Right kidney (tissue), 9 donors: ENCODE measurements around the gene TMEM89.

ENCODE experiments used
- DNase-seq: peaks from one replicate; pipeline ENCODE4 v3.0.0-alpha.2; 2016
- long read RNA-seq, 8 donors: transcript quantifications; one replicate each; lab custom pipeline, GENCODE V29; 2026

TMEM89 gene, protein sequence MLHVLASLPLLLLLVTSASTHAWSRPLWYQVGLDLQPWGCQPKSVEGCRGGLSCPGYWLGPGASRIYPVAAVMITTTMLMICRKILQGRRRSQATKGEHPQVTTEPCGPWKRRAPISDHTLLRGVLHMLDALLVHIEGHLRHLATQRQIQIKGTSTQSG
- long read RNA-seq, donor 1 = 0 reads
- long read RNA-seq, donor 2 = 0 reads
- long read RNA-seq, donor 3 = 0 reads
- long read RNA-seq, donor 4 = 0 reads
- long read RNA-seq, donor 5 = 0 reads
- long read RNA-seq, donor 6 = 0 reads
- long read RNA-seq, donor 7 = 0 reads
- long read RNA-seq, donor 8 = 0 reads

DNA sequence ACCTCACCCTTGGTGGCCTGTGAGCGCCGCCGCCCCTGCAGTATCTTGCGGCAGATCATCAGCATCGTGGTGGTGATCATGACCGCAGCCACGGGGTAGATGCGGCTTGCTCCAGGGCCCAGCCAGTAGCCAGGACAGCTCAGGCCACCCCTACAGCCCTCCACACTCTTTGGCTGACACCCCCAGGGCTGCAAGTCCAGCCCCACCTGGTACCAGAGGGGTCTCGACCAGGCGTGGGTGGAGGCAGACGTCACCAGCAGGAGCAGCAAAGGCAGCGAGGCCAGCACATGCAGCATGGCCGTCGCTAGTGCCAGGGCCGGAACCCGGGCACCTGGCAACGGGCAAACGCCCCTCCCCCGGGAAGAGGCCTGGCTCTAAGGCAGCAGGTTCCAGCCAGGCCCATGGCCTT lies at the start of gene TMEM89:
TSS of gene TMEM89 (minus strand) at position 309 of the 409 bp plus-strand sequence. CDS start at position 296, 13 bp downstream.
- DNase-seq = no peak

DNA sequence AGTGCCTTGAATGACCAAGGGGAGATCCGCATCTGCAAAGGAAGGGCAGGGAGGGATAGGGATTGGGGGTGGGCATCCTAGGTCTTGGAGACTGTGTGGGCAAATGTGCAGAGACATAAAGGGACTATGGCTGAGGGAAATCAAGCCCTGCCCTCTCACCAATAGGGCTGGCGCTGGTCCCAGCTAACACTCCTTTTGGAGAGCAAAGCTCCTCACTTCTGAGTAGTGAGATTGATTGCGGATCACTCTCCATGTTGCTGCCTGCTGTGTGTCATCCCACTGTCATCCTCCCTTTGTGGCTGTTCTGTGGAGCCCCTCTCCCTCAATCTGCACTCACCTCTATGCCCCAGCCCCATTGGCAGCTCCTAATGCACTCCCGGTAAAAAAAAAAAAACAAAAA lies 43.4 kb upstream of the TMEM89 start:
- no peak for DNase-seq

DNA sequence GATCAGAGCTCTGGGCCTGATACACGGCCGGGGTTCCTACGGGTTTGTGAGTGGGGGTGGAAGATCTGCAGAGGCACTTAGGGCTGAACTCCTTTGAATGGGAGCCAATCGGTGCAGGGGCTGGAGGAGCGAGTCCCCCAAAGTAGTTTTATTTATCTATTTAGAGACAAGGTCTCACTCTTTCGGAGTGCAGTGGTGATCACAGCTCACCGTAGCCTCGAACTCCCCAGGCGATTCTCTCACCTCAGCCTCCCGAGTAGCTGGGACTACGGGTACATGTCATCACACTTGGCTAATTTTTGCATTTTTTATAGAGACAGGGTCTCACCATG lies 42.7 kb upstream of the TMEM89 start:
- DNase-seq = no peak

DNA sequence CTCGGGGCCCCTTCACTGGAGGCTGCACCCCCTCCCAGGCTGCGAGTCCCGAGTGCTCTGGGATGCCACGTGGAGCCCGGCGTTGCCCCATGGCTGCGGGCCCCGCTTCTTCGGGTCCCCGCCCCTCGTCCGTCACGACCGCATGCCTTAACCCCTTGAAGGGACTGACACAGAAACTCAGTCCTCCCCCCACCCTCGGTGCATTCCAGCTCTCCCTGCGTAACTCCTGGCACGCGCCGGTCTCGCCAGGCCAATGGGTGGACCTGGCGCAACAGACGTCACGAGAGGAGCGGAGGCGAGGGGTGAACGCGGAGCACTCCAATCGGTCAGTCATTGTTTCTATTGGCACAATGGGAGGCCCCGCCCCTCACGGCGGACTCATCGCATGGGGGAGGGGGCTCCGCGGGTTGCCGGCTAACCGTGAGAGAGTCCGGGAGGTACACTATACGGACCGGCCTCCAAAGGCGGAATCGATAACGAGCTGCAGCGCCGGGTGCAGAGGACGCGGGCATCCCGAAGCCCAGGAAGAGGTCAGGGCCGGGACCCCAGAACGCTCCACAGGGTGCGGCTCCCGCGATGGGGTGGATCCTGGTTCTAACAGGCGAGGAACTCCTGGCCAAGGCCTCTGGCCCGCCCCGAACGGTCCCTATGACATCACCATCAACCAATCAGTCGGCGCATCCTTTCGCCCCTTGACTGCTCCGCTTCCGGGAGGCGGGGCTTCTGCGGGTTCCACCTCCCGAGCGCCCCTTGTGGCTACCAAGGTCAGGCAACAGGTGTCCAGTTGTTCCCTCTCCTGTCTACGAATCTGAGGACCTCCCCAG lies 42.1 kb upstream of the TMEM89 start:
- DNase-seq = peak; percentile 94

DNA sequence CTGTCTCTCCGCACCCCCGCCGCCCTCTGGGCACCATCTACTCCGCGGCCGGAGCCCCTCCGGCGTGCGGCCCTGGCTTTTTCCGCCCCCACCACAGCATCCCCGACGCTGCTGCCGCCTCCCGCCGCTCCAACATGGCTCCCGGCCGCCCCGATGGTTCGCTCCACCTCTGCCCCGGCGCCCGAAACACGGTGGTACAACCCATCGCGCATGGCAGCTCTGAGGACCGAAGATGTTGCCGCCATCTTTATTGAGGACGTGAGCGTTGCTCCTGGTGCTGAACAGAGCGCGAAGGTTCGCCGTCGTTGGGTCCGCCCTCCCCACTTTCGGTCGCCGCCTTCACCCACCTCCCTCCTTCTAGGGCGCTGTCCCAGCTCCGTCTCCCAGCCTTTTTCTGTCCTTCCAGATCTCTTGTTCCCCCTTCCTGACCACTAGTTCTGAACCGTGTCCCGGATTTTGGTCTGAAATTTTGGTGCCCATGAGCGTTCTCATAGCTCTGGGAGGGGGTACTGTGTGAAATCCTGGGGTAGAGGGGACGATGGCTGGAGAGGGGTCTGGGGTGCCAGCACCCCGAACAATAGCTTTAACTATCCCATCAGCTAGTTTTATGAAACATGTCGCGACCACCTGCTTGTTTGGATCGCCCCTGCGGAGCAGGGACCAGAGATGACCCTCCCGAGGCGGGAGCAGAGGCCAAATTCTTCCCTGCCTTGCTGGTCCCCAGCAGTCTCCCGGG lies 41.4 kb upstream of the TMEM89 start, which contains the start of gene CELSR3:
TSS of gene CELSR3 (minus strand) at position 134 of the 736 bp plus-strand sequence. CDS start 252 bp downstream, outside the sequence.
- peak; percentile 76 for DNase-seq

DNA sequence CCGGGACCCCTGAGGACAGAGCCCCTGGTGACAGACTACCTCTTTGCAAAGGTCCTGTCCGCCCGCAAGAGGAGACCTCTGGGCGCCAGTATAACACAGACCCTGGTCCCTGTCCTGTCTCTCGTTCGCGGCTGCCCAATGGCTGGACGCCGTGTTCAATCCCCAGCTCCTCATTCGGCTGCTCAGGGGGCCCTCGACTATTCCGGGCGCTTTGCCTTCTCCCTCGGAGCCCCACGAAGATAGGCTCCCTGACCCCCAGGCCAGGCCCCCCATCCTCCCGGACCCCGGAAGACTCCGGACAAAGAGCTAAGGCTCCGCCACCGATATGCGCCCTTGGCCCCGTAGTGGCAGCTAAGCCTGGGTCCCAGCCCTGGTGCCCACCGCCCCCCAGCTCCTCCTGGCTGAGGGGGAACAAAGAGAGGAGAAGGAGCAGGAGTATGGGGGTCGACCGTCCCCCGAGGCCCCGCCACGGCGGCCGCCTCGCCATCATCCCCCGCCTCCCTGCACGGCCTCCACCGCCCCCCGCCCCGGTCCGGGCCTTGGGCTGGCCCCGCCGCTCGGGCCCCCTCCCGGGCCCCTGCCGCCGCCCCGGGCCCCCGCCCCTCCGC lies 40.7 kb upstream of the TMEM89 start:
- no peak for DNase-seq

DNA sequence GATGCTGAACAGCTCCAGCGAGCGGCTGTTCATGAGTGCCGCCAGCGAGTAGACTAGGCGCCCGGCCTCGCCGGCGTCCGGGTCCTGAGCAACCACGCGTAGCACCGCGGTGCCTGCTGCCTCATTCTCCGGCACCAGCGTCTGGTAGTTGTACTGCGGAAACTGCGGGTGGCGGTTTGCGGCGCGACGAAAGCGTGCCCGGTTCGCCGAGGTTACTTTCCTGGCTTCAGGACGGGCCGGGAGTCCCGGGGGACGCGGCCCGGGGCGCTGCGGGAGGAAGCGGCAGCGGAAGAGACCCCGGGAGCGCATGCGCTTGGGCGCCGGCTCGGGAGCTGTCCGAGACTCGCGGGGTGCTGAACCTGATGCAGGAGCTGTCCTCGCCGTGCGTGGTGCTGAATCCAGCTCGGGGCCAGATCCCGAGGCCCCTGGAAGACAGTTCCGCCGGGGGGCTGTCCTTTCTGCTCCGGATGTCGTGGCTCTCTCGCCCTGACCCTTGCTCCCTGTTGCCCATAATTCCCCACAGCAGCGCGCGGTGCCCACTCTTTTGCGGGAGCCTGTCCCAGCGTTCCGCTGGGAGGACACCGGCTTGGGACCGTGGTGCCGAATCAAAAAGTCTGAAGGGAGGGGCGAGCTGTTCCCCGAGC lies 40.1 kb upstream of the TMEM89 start:
- DNase-seq = peak; percentile 95

DNA sequence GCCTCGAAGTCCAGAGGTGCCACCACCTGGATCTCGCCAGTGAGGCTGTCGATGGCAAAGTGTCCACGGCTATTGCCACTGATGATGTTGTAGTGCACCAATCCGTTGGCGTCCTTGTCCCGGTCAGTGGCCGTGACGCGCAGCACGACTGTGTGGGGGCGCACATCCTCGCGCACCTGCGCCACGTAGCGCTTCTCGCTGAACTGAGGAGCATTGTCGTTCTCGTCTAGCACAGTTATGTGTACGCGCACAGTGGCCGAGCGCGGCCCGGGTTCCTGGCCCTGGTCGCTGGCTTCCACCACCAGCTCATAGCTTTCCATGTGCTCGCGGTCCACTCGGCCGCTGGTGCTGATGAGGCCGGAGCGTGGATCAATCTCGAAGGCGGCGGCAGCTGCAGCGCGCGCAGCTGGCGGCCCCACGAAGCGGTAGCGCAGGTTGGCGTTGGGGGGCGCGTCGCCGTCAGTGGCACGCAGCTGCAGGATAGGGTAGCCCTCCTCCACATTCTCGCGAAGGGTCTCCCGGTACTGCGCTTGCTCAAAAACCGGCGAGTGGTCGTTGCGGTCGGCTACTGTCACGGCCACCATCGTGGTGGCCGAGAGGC lies 39.3 kb upstream of the TMEM89 start:
- no peak for DNase-seq

DNA sequence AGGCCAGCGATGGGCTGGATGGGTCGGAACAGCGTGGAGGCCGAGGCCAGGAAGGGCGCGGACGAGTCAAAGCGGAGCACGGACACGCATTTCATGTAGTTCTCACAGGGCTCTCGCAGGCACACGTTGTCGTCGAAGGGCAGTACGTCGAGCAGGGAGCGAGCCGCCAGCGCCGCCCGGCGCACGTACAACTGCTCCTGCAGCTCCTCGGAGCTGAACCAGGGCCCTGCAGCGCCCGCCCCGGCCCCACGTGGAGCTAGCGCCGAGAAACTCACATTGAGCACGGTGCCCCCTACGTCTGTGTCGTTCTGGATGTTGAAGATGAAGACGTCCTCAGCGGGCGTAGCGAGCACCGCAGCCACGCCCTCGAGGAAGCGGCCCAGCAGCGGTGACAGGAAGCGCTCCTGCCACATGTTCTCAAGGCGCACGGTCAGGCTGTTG lies 35.3 kb upstream of the TMEM89 start:
- no peak for DNase-seq

DNA sequence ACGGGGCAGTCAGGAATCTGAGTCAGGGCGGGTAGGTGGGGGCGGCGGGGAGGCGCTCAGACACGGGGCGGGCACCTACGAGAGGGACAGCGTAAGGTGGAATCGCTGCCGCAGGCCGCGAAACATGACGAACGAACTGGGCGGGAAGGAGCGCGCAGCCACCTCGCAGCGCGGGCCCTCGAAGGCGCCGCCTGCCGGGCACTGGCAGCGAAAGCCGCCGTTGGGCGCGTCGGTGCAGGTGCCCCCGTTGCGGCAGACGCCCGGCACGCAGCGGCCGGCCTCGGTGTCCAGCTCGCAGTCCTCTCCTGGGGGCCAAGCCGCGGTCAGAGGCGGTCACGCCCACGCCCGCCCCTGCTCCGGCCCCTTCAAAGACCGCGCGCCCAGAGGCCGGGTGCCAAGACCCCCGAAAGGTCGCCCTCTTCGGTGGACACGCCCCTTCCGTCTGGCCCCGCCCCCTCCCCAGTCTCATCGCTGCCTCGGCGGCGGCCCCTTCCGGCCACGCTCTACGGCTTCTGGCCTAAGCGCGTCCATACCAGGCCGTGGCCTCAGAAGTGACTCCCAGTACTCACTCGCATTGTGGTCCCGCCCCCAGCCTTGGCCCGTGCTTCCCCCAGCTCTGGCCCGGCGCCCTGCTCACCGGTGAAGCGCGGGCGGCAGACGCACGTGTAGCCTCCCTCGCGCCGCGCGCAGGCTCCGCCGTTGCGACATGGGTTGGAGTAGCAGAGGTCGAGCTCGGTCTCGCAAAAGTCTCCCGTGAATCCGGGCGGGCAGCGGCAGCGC lies 34.7 kb upstream of the TMEM89 start:
- peak; percentile 92 for DNase-seq

DNA sequence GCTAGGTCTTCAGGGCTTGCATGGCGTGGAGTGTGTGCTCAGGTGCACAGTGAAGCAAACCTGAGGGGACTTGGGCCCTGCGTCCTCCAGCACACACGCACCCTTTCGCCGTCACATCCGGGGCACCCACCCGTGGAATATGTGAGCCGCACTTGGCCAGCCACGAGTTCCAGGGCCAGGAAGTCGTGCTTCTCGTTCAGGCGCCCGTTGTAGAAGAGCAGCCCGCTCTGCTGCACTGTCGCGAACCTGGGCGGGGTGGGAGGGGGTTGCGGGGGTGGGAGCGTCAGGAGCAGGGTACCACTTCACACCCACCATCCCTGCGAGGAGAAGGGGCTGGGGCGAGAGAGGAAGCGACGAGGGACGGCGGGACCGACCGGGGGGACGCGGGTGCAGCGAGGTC lies 34.0 kb upstream of the TMEM89 start:
- peak; percentile 16 for DNase-seq

DNA sequence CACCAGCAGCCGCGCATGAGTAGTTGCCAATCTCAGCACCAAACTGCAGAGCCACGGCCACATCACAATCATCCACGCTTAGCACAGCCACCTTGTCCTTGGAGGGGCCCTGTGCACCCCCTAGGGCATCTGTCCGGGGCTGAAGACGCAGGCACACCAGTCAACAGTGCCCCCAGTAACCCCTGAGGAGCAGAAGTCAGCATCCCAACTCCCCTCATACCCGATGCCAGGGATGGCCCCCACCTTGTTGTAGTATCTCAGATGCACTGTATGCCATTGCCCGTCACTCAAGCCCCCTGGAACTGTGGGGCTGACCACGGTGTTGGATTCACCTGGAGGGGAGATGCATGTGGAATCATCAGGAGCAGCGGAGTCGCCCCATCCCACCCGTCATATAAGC lies 33.5 kb upstream of the TMEM89 start:
- DNase-seq = no peak

DNA sequence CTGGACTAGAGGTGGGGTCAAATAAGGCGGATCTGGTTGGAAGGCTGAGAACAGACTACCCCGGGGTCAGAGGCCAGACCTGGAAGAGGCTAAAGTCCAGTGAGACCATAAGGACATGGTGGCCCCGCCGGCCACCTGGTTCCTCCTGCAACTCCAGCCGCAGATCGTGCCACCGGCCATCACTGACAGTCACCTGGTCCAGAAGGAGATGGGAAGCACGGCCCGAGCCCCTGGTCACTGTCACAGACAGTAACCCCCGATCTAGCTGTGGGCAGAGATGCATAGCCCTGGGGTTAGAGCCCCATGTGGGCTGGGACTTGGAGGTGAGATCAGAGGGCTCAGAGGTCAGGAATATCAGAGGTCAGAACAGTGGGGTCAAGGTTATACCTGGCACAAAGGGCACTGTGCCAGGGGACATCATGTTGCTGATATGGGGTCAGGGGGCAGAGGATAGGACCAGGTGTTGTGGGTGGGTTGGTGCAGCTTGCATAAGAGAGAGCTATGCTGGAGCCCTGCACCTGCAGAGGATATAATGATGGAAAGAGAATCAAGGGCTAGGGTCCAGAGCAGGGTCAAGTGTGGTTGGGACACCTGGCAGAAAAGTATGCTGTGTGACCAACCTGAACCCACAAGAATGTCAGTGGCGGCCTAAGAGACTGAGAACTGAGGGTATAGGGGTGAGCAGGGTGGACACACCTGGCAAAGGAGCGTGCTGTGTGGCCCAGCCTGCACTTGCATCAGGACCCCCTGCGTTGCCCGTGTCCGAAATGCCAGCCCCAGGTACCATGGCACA lies 31.6 kb upstream of the TMEM89 start:
- DNase-seq = no peak

DNA sequence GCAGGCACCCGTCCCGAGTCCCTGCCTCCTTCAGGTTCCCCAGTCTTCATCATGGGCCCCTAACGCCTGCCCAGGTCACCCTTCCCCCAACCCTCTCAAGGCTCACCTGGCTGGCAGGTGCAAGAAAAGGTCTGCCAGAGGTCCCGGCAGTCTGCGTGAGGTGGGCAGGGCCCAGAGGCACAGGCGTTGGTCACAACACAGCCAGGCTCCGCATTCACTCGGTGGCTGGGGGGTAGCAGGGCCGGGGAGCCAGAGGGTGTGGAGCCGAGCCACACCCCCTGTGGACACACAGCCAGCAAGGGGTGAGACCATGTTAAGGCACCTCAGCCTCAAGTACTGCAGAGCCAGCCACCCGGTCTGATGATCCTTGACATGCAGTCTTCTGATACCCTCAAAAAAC lies 30.2 kb upstream of the TMEM89 start:
- no peak for DNase-seq

DNA sequence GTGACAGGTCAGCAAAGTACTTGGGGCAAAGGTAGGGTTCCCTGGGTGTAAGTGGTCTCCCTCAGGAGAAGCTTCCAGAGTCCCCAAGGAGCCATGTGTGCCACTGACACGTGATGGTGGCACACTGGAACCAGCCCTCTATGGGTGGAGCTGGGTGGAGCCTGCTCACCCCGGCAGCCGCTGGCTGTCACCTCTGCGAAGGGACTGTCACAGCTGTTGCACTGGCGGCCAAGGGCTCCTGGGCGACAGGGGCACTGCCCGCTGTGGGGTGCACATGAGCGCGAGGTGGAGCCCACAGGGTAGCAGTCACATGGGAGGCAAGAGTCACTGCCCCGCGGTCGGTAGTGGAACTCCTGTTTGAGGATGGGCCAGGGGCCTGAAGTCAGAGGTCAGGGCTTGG lies 29.2 kb upstream of the TMEM89 start:
- DNase-seq = no peak

DNA sequence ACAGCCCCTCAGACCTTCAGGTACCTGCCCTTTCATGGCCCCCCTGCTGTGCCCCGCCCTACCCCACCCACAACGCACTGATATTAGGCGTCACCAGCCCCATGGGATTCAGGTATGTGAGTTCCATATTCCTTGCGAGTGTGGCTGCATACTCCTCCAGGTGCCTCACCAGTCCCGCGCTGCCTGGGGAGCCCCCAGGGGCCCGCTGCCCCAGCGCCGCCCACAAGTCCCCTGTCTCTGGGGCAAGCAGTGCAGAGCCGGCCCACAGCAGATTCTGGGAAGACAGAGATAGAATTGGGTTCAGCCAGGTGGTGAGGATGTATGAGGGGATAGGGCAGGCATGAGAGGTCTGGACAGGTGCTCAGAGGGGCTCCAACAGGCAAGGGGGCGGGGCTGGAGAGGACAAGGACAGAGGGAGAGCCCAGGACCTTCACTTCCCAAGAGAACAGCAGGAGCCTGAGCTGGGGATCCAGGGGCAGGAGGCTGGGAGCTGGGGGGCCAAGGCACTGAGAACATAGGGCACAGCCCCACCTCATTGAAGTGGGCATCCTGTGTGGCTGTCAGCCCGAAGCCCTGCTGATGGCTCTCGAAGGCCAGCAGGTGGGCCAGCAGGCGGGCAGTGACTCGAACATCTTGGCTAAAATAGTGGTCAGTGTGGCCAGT lies 26.8 kb upstream of the TMEM89 start:
- no peak for DNase-seq

DNA sequence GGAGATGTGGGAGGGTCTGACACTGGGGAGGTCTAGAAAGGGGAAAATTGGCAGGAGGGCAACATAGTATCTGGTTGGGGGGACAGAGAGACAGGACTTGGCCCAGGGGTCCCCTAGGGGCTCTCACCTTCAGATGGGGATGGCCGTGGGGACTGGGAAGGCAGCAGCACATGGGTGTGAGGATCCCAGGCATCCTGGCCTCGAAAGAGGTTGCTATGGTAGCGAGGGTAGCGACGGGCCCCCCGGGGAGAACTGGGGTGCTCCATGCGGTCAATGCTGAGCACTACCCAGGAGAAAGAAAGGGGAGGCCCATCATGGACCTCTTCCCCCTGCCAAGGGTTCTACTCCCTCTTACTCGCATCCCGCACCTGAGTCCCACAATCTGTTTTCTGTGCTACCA lies 26.1 kb upstream of the TMEM89 start:
- DNase-seq = no peak

DNA sequence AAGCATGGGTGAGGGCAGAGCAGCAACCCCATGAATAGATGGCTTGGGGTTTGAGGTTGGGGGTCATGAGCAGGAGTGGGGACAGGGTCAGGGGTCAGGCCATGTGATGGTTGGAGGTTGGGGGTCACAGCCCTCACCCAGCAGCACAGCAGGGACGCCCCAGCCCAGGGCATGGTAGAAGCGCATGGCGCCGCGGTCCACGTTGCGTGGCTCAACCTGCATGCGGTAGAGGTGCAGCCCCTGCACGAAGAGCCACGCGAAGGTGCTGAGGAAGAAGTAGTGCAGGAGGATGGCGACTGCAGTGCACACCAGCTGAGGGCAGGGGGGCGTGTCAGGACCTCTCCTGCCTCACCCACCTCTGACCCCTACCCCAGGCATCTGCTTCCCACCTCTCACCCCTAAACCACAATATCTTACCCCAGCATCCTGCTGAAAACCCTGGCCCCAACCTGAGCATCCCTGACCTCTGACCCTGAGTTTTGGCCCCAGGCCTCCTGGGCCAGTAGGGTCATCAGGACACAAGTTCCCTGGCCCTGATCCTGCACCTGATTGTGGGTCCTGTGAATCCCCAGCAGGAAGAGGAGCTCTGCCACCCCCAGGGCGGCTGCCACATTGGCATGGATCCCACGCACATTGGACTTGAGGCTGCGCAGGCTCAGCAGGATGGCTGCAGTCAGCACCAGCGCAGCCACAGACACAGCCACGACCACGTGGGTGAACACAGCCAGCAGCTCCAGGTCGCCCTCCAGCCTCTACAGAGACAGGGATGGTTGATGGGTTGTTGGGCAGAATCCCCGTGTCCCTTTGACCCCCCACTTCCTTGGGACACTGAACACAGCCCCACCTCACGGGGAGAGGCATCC lies 23.6 kb upstream of the TMEM89 start:
- no peak for DNase-seq
